ENCODE measurements around the gene APOL1. TPM values are rescaled to one million over a fixed set of nuclear protein-coding genes. Genes with fewer than 3 reads are reported as not detected.
A peak's percentile ranks its signal among the peaks of the same experiment; 100 is the strongest.
"Not testable (repeated sequence)": the region's sequence is repeated elsewhere in the genome, so short reads cannot be mapped to it uniquely, and the experiment has no call there.

Gene APOL1
- total RNA-seq, 1 donor from 2014 or later, result 85.8 TPM

- intact Hi-C loops (cut with DNase I), result no loop called here
- H3K27ac ChIP-seq, result peak overlapping the region; percentile 54
- TF ChIP-seq, protein P1, sequence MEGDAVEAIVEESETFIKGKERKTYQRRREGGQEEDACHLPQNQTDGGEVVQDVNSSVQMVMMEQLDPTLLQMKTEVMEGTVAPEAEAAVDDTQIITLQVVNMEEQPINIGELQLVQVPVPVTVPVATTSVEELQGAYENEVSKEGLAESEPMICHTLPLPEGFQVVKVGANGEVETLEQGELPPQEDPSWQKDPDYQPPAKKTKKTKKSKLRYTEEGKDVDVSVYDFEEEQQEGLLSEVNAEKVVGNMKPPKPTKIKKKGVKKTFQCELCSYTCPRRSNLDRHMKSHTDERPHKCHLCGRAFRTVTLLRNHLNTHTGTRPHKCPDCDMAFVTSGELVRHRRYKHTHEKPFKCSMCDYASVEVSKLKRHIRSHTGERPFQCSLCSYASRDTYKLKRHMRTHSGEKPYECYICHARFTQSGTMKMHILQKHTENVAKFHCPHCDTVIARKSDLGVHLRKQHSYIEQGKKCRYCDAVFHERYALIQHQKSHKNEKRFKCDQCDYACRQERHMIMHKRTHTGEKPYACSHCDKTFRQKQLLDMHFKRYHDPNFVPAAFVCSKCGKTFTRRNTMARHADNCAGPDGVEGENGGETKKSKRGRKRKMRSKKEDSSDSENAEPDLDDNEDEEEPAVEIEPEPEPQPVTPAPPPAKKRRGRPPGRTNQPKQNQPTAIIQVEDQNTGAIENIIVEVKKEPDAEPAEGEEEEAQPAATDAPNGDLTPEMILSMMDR (IDR thresholded peaks at IDR 0.05), result no peak
- DNase-seq (no peak), ATAC-seq (peak in 1 of 2 donors; percentile 47)
- H3K4me3 ChIP-seq, result no peak overlapping the region
- H3K36me3 ChIP-seq, result no peaks in the 10 kb centered on the region
- no peaks in the 10 kb centered on the region for H3K27me3 ChIP-seq (ENCODE audit: low read depth)
- H3K4me1 ChIP-seq, result peaks cover 9% of the 10 kb centered on the region
- H3K9me3 ChIP-seq, result no peaks in the 10 kb centered on the region
Measured at GRCh38 chr22:36244522-36245391, 8.2 kb upstream of the APOL1 start.

- ATAC-seq, result no peak
- H3K9me3 ChIP-seq, result no peaks in the 10 kb centered on the region
- peaks cover 6% of the 10 kb centered on the region for H3K4me1 ChIP-seq
- H3K4me3 ChIP-seq, result no peak overlapping the region
- intact Hi-C loops (cut with DNase I), result no loop called here
- TF ChIP-seq, protein P1 (IDR thresholded peaks at IDR 0.05), result no peak
- no peak overlapping the region for H3K27ac ChIP-seq
- H3K36me3 ChIP-seq, result no peaks in the 10 kb centered on the region
- no peak for DNase-seq
- no peaks in the 10 kb centered on the region for H3K27me3 ChIP-seq (ENCODE audit: low read depth)
Measured at GRCh38 chr22:36245805-36246356, 7.1 kb upstream of the APOL1 start.

DNA sequence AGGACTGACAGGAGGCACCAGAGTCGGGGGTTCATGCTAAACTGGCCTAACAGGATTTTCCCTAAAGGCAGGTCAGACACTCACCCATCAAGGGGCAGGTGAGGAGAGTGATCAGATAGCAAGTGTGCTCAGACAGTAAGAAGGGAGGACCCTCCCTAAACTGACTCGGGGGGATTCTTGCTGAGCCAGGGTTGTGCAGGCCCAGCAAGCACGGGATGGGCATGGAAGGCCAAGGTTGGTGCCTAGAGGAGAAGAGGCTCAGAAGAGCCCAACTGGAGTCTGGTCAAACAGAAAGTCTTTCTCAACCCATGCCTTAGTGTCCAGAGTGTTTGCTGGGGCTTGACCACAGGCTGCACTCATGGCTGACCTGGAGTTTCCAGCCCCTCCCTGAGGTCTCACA, 6.2 kb upstream of the APOL1 start:
- Histone ChIP-seq H3K4me3 (no peak overlapping the region), H3K27me3 (ENCODE audit: low read depth) (no peaks in the 10 kb centered on the region), H3K4me1 (peaks cover 6% of the 10 kb centered on the region), H3K27ac (no peak overlapping the region), H3K36me3 (no peaks in the 10 kb centered on the region), H3K9me3 (no peaks in the 10 kb centered on the region)
- no peak for DNase-seq
- TF ChIP-seq, protein P1 (IDR thresholded peaks at IDR 0.05), result no peak
- ATAC-seq, result peak in 1 of 2 donors; percentile 17
- intact Hi-C loops (cut with DNase I), result no loop called here

DNA sequence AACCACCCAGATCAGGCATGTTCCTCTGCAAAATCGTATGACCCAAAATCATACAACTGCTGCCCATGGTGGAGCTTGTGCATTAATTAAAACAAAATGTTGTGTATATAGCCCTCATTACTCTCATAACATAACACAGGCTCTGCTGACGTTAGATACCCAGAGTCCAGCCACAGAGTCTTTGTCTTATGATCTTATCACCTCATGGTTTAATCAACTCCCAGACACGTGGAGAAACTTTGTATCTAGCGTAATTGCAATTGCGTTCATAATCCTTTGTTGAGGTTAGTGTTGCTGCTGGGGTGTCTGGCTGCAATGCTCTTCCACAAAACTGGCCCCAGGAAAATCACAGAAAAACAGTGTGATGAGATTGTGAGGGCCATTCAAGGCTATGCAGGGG, 5.0 kb upstream of the APOL1 start:
- Histone ChIP-seq H3K36me3 (no peaks in the 10 kb centered on the region), H3K4me1 (peaks cover 15% of the 10 kb centered on the region), H3K27ac (no peak overlapping the region), H3K27me3 (ENCODE audit: low read depth) (no peaks in the 10 kb centered on the region), H3K4me3 (no peak overlapping the region), H3K9me3 (no peaks in the 10 kb centered on the region)
- DNase-seq (no peak), ATAC-seq (no peak)
- TF ChIP-seq, protein P1 (IDR thresholded peaks at IDR 0.05), result no peak
- intact Hi-C loops (cut with DNase I), result no loop called here

DNA sequence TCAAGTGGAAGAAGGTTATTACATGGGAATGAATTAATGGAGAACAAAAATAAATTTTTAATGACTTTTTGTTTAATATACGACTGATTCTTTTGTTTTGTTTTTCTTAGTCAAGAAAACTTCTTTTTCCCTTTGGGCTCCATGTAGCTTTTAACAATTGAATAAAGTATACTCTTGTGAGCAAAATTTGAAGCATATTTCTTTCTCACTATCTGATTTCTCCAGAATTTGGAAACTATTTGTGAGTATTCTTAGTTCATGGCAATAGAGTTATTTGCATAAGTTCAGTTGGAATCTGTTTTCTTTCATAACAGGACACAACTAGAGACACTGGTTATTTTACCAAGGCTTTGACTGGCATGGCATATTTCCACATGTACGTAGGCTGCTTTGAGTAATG, 3.8 kb upstream of the APOL1 start:
- Histone ChIP-seq H3K4me3 (no peak overlapping the region), H3K36me3 (no peaks in the 10 kb centered on the region), H3K9me3 (no peaks in the 10 kb centered on the region), H3K4me1 (peaks cover 19% of the 10 kb centered on the region), H3K27ac (no peak overlapping the region), H3K27me3 (ENCODE audit: low read depth) (no peaks in the 10 kb centered on the region)
- DNase-seq (no peak), ATAC-seq (no peak)
- intact Hi-C loops (cut with DNase I), result no loop called here
- TF ChIP-seq, protein P1 (IDR thresholded peaks at IDR 0.05), result no peak

DNA sequence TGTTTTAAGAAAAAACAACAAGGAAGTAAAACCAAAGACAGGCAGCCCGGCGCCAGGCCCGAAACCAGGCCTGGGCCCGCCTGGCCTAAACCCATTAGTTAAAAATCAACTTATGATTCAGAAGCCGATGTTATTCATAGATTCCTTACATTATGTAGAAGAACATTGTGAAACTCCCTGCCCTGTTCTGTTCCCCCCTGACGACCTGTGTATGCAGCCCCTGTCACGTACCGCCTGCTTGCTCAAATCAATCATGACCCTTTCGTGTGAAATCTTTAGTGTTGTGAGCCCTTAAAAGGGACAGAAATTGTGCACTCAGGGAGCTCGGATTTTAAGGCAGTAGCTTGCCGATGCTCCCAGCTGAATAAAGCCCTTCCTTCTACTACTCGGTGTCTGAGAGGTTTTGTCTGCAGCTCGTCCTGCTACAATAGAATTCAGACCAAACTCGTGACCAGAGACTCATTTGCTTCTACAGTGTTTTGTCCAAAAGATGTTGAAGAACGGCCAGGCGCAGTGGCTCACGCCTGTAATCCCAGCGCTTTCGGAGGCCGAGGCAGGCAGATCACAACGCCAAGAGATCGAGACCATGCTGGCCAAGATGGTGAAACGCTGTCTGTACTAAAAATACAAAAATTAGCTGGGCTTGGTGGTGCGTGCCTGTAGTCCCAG, 2.5 kb upstream of the APOL1 start:
- ATAC-seq; H3K27ac ChIP-seq; DNase-seq; H3K27me3 ChIP-seq (ENCODE audit: low read depth); H3K4me3 ChIP-seq; intact Hi-C loops (cut with DNase I); H3K9me3 ChIP-seq; H3K36me3 ChIP-seq: not testable (repeated sequence)
- H3K4me1 ChIP-seq, result peaks cover 30% of the 10 kb centered on the region

GRCh38 chr22:36251979-36252608, 839 bp upstream of the APOL1 start:
- DNase-seq; H3K36me3 ChIP-seq; H3K27me3 ChIP-seq (ENCODE audit: low read depth); ATAC-seq; H3K9me3 ChIP-seq; intact Hi-C loops (cut with DNase I): not testable (repeated sequence)
- peak overlapping the region; percentile 80 for H3K27ac ChIP-seq
- H3K4me1 ChIP-seq, result peaks cover 40% of the 10 kb centered on the region
- peak overlapping the region; percentile 64 for H3K4me3 ChIP-seq

Data from lower lobe of right lung (tissue), 2 donors.